ENCODE measurements around the gene KCNIP4. TPM values are rescaled to one million over a fixed set of nuclear protein-coding genes. Genes with fewer than 3 reads are reported as not detected.

The KCNIP4 gene
- total and polyA plus RNA-seq, 2 of the 8 experiments (the other 6 are each of a cell fraction or from before 2014, with no cell fraction given), result 0.06 TPM; not detected in 1

GRCh38 chr4:20904966-20905365 lies 1043.6 kb downstream of the KCNIP4 start (continued):
- TF ChIP-seq, protein P1, sequence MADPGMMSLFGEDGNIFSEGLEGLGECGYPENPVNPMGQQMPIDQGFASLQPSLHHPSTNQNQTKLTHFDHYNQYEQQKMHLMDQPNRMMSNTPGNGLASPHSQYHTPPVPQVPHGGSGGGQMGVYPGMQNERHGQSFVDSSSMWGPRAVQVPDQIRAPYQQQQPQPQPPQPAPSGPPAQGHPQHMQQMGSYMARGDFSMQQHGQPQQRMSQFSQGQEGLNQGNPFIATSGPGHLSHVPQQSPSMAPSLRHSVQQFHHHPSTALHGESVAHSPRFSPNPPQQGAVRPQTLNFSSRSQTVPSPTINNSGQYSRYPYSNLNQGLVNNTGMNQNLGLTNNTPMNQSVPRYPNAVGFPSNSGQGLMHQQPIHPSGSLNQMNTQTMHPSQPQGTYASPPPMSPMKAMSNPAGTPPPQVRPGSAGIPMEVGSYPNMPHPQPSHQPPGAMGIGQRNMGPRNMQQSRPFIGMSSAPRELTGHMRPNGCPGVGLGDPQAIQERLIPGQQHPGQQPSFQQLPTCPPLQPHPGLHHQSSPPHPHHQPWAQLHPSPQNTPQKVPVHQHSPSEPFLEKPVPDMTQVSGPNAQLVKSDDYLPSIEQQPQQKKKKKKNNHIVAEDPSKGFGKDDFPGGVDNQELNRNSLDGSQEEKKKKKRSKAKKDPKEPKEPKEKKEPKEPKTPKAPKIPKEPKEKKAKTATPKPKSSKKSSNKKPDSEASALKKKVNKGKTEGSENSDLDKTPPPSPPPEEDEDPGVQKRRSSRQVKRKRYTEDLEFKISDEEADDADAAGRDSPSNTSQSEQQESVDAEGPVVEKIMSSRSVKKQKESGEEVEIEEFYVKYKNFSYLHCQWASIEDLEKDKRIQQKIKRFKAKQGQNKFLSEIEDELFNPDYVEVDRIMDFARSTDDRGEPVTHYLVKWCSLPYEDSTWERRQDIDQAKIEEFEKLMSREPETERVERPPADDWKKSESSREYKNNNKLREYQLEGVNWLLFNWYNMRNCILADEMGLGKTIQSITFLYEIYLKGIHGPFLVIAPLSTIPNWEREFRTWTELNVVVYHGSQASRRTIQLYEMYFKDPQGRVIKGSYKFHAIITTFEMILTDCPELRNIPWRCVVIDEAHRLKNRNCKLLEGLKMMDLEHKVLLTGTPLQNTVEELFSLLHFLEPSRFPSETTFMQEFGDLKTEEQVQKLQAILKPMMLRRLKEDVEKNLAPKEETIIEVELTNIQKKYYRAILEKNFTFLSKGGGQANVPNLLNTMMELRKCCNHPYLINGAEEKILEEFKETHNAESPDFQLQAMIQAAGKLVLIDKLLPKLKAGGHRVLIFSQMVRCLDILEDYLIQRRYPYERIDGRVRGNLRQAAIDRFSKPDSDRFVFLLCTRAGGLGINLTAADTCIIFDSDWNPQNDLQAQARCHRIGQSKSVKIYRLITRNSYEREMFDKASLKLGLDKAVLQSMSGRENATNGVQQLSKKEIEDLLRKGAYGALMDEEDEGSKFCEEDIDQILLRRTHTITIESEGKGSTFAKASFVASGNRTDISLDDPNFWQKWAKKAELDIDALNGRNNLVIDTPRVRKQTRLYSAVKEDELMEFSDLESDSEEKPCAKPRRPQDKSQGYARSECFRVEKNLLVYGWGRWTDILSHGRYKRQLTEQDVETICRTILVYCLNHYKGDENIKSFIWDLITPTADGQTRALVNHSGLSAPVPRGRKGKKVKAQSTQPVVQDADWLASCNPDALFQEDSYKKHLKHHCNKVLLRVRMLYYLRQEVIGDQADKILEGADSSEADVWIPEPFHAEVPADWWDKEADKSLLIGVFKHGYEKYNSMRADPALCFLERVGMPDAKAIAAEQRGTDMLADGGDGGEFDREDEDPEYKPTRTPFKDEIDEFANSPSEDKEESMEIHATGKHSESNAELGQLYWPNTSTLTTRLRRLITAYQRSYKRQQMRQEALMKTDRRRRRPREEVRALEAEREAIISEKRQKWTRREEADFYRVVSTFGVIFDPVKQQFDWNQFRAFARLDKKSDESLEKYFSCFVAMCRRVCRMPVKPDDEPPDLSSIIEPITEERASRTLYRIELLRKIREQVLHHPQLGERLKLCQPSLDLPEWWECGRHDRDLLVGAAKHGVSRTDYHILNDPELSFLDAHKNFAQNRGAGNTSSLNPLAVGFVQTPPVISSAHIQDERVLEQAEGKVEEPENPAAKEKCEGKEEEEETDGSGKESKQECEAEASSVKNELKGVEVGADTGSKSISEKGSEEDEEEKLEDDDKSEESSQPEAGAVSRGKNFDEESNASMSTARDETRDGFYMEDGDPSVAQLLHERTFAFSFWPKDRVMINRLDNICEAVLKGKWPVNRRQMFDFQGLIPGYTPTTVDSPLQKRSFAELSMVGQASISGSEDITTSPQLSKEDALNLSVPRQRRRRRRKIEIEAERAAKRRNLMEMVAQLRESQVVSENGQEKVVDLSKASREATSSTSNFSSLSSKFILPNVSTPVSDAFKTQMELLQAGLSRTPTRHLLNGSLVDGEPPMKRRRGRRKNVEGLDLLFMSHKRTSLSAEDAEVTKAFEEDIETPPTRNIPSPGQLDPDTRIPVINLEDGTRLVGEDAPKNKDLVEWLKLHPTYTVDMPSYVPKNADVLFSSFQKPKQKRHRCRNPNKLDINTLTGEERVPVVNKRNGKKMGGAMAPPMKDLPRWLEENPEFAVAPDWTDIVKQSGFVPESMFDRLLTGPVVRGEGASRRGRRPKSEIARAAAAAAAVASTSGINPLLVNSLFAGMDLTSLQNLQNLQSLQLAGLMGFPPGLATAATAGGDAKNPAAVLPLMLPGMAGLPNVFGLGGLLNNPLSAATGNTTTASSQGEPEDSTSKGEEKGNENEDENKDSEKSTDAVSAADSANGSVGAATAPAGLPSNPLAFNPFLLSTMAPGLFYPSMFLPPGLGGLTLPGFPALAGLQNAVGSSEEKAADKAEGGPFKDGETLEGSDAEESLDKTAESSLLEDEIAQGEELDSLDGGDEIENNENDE (IDR thresholded peaks at IDR 0.05; ENCODE audit: insufficient replicate concordance, low read length), result no peak
- no peak for TF ChIP-seq GABPA (IDR thresholded peaks at IDR 0.05; ENCODE audit: borderline replicate concordance, insufficient read depth, low read length)

Data from H1 (cell line).